G401 (cell line): Measurements from ENCODE around the gene IL4R. TPM values are rescaled to one million over a fixed set of nuclear protein-coding genes. Genes with fewer than 3 reads are reported as not detected.
A peak's percentile ranks its signal among the peaks of the same experiment; 100 is the strongest.

ENCODE experiments used
- DNase-seq: peaks from one replicate; pipeline ENCODE4 v3.0.0-alpha.2; 2015; ENCODE audit warnings: low spot score
- in situ Hi-C: cut with HindIII; loops from 2 replicates; pipeline ENCODE4 v1.10.0; 2016; ENCODE audit warnings: low sequenced_read_pairs, mixed read lengths
- total RNA-seq: library from RNA; depleted of rRNA; stranded (reverse); fragments of >200 nt; shearing (Covaris generic); gene quantifications from 2 replicates; pipeline ENCODE4 v1.2.3, GENCODE V29; 2014

The IL4R gene
- total RNA-seq, 1 experiment from 2014 or later: 22.7 TPM

DNA sequence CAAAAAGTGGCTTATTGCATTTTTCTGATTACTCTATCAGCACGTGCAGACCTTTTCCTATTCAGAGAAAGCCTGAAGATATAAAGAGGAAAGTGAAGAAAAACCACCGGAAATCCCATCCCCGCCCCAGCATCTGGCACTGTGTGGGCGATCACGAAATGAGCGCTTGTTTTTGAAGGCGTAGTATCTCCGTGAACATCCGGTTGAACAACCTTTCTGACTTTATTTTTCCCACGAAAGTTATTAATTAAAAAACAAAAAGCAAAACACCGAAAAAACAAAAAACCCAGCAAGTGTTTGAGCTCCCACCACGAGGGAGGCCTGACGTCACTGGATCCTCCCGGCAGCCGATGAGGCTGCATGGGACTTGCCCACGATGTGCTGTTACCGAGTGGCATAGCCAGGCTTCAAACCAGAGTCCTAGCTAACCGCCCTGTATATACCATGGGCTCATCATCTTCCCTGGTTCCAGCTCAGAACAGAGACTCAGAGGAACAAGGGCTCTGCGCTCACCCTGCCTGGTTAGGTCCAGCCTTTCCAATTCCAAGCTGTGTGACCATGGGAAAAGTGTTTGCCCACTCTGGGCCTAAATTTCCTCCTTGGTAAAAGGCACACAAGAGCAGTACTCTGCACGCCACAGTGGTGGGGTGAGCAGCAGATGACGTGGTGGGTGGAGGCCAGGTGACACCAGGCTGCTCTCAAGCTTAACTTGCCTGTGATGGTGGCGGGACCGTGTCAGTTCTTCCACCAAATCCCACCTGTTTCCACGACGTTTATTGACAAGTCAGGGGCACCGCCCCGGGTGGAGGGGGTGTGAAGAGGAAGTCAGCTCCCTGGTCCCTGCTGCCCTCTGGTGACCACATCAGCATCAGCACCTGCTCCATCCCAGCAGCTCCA is 53.9 kb downstream of the IL4R start:
- peak; percentile 56 for DNase-seq
- in situ Hi-C loops: no loop called here

DNA sequence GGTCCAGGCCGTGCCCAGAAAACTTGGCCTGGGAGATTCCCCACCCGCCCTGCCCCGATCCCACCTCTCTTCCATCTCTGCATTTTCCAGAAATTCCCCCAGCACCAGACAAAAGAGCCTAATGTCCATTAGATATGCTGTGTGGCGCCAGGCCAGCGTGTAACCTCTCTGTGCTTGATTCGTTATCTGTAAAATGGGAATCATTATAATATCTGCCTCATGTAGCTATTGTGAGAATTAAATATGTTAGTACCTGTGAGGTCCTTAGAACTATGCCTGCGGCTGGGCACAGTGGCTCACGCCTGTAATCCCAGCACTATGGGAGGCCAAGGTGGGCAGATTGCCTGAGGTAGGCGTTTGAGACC is 54.6 kb downstream of the IL4R start:
- in situ Hi-C loops: no loop called here
- DNase-seq: no peak

DNA sequence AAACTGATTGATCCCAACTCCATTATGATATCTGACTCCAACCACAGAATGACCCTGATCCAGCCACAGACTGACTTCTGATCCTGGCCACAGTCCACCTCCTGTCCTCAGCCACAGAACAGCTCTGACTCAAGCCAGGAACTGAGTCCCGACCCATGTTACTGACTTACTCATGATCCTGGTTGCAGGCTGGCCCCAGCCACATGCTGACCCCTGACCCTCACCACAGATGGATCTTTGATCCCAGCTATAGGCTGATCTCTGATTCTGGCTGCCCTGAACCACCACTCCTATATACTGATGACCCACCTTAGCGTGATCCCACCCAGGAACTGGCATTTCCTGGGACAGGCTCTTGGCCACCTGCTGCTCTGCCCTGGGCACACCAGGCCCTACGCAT is 56.0 kb downstream of the IL4R start:
- in situ Hi-C loops: no loop called here
- no peak for DNase-seq

DNA sequence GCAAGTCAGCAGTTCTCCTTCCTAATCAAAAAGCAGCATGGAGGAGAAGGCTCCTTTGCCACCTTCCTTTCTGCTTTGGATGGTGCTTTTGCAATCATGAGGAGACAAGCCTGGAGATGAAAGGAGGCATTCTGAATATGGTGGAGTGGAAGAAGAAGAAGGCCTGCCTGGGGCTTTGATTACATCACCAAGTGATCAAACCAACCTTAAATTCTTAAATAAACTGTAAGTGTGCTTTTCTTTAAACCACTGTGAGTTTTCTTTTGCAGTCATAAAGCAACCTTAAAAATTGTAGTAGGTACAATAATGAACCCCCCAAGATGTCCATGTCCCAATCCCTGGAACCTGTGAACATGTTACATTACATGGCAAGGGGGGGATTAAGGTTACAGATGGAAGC is 56.5 kb downstream of the IL4R start:
- no peak for DNase-seq
- in situ Hi-C loops: no loop called here

DNA sequence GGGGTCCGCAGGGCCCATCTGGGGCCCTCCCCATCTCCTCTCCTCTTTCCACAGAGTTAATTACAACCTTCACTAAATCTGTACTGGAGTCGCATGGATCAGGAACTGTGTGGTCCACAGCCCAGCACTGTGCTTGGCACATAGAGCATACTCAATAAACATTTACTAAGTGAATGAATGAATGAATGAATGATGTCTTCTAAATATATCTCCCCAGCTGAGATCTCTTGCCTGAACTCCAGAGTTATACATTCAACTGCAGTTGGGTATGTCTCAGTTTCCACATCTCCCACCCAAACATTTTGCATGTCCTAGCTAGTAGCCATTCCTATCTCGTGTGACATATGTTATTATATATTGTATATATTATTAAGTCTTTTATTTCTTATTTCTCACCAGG is 59.5 kb downstream of the IL4R start:
- in situ Hi-C loops: no loop called here
- no peak for DNase-seq

DNA sequence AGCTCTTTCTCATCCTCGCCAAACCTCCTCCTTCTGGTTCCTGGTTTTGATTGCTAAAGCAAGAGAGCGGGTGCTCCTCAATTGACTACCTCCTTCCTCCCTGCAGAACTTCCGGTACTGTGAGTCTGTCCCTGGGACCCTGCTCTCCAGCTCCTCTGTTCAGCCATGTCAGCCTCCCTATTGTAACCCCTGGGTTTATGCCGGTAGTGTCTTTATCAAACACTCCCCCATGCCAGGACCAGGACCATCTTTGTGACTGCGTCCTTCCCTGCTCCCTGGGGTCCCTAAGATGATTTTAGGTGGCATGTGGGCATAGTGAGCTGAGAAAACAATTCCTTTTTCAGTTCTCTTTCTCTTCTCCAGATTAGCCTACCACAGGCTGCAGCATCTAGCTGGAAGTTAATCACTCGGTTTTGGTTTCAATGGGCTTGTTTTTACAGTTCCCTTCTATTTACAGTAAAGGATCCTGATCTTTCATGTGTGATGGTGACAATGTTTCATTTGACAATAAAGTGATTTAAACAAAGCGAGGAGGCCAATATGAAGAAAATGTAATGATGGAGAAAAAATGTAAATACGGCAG is 60.5 kb downstream of the IL4R start:
- in situ Hi-C loops: no loop called here
- no peak for DNase-seq

DNA sequence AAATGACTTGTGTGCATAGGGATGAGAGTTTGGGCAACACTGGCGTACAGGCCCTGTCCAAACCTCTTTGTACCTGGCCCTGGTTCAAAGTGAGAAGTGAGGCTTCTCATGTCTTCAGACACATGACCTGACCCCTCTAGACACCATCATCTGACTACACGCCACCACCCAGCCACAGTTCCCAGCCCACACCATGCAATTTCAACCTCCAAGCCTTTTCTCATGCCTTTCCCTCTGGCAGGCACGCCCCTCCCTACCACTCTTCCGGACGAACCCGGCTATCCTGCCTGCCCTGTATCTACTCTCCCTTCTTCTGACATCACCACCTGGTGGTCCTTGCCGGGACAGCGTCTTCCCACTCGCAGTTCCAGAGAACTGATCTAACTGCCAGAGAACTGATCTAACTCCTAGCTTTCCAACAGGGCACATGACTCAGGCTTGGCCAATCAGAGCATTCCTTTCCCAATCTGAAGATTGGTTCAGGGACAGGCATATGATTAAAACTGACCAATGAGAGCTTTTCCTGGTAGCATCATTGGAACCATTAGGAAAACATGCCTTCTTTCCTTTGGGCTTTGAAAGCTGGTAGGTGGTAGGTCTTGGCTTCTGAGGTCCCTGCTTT is 61.1 kb downstream of the IL4R start:
- peak; percentile 53 for DNase-seq

DNA sequence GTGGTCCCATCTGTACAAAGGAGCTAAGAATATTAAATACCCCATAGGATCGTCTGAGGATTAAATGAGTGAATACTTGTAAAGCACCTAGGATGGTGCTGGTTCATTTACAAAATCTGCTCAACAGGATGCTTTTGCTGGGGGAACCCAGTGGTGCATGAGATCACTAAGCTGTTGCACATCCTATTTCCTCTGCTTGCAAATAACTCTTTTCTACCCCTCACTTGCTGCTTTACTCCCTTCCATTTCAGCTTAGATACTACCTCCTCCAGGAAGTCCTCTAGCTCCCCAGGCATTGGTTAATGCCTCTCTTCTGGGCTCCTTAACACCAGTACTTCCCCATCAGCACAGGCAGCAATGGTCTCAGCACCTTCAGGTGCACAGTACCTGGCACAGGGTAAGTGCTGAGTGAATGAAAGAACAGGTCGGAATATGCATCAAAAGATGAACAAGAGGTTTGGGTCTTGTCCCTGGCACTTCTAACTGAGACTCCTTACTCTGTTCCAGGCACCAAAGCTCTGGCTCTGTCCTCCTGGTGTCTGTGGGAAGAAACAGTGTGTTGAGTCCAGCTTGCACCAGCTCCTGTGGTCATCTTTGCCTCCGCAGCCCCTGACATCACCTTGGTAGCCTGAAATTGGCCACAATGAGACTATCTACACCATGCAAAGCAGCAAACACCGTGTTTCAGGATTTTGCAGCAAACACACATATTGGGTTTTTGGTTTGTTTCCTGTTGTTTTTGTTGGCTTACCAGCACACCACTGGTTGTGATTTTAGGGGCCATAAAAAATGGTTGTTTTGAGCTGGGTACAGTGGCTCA is 64.1 kb downstream of the IL4R start:
- DNase-seq: no peak
- in situ Hi-C loops: no loop called here

More for the DNA sequence above, 61.1 kb downstream of the IL4R start:
- in situ Hi-C loops: no loop called here

DNA sequence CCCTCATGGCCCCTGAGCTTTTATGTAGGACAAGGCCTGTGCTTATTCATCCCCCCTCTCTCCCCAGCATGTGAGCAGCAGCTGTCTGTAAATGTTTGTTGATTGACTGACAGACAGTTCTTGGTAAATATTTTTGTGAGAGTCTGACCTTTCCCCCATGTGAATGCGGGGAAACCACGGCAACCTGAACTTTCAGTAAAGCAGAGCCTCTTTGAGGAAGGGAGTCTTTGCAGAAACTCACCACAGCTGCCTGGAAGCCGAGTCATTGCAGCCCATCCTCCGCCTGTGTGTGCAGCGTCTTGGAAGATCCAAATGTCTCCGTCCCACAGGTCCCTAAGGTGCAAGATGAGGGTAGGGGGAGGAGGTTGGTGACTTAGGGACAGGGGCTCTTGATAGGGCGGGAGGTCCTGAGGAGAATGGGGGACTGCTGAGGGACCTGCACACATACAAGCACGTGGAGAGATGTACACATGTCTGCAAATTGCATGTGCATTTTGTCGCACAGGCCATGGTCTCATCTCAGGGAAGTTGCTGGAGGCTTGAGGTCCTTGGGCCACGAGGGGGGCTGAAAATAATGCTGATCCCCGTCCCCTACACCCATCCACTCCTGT is 65.2 kb downstream of the IL4R start:
- in situ Hi-C loops: no loop called here
- no peak for DNase-seq

DNA sequence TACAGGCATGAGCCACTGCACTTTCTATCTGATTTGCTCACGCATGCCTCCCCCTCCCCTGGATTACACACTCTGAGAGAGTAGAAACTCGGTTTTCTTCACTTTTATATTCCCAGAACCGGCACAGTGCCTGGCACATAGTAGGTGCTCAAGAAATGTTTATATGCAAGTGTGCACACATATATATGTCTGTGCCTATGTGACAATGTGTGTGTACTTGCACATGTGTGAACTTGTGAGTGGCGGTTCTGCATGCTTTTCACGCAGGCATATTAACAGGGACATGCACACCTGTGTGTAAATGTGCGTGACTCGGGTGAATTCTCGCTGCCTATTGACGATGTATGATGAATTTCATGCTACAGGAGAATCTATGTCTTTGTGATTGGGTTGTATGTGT is 66.1 kb downstream of the IL4R start:
- in situ Hi-C loops: no loop called here
- DNase-seq: no peak

DNA sequence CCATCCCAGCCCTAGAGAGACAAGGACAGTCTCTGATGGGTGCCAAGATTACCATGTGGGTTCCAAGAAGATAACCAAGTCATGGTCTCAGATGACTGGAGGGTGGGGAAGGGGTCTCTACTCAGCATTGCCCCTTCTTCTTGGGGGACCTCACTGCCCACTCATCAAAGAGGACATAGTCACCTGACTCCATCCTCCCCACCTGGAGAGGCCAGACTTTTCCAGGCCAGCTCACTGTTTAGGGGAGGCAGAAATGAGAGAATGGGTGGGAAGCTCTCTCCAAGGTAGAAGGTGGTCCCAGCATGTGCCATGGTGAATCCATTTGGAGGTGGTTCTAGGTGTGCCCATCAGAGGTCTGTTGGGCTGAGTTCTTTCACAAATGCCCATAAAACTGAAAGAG is 67.5 kb downstream of the IL4R start:
- in situ Hi-C loops: no loop called here
- DNase-seq: no peak

DNA sequence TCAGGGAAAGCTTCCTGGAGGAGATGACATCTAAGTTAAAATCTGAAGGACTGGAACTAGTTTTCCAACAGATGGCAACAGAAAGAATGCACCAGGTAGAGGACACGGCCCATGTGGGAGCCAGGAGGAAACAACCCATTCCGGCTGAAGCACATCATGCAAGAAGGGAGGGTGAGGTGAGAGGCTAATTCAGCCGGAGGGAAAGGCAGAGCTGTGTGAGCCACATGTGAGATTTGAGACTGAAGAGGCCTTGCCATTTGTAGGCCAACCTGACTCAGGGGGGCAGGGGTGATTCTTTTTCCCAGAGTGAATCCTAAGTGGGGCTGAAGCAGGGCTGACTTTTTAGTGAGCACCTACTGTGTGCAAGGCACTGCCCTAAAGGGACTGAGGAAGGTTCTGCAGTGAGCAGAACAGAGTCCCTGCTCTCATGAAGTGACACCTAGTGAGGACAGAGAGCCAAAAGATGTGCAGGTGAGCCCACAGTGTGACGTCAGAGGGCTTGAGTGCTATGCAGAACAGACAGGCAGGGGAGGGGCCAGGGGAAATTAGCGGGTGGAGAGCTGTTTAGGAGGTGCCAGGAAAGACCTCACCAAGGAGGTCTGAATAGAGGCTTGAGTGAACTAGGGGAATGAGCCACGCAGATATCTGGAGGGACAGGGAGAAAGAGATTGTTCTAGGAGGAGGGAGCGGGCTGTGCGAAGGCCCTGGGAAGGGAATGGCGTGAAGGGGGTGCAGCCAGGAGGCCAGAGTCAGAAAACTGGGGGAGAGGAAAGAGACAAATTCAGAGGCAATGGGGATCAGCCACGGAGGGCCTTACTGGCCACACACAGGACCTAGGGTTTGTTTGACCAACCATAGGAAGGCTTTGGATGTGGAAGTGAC is 68.4 kb downstream of the IL4R start:
- no peak for DNase-seq
- in situ Hi-C loops: no loop called here

DNA sequence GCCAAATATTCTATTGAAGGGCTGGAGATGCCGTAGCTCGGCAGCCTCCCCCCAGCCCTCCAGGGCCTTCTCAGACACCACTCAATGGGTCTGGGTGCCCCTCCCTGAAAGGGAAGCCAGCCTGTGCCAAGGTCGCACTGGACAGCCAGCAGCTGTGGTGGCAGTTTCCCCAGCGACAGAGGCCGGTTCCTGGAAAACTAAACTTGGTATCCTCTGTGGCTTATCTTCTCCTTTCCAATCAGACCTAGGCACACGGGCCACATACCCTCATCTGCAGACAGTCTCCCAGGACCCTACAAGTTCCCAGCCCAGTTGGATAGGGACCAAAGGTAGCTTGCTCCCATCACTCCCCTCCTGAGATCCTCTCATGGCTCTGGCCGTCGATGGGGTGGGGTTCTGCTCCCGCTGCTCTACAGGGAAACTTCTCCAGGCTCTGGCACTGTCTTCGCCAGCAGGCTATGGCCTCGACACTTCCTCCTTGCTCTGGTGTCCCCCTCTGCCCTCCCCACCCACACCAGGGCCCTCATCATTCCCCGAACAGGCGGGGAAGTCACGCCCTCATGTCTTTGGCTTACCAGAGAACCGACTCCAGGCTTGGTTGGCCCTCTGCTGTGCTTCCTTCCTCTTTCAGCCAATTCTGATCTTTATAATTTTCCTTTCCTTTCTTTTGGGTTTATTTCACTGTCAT is 69.9 kb downstream of the IL4R start:
- no peak for DNase-seq
- in situ Hi-C loops: no loop called here

DNA sequence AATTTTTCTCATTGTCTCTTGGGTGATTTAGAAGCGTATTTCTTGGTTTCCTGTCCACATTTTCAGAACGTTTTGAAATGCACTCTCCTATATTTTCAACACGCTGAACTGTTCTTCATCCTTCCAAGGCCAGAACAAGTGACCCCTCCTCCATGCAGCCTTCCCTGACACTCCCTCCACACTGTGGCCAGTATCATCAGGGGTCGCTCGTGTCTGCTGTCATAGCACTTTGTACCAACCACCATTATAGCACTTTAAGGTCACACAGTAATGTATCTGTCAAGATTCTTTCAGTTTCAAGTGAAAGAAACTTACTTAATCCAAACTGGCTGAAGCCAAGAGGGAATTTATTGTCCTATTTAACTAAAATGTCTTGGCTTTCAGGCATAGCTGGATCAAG is 70.7 kb downstream of the IL4R start:
- DNase-seq: no peak
- in situ Hi-C loops: no loop called here

DNA sequence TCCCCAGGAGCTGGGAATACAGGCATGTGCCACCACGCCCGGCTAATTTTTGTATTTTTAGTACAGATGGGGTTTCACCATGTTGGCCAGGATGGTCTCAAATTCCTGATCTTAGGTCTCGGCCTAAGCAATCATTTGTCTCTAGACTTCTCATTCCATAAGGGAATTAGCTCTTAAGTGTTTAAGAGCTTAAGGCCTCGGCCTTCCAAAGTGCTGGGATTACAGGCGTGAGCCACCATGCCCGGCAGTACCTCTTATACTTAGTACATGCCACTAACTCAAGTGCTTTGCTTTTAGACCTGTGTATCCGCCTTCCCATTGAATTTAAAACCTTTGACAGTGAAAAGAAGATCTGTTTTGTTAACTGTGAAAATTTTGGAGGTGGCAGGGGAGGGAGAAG is 71.6 kb downstream of the IL4R start:
- in situ Hi-C loops: no loop called here
- no peak for DNase-seq

DNA sequence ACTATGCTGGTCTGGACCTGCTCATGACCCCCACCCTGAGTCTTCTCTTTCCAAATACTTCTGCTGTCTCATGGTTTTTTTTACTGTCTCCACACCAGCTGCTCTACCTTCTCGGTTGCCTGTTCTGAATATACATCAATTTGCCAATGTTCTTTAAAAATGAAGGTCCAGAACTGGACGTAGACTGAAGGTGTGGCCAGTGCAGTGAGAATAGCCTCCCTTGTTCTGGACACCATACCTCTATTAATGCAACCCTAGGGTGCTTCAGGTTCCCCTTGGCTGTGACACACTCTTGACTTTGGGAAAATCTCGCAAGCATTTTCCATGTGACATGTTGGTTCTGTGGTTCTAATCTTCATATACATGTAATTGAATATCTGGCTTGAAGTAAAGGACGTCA is 72.9 kb downstream of the IL4R start:
- DNase-seq: no peak
- in situ Hi-C loops: no loop called here

DNA sequence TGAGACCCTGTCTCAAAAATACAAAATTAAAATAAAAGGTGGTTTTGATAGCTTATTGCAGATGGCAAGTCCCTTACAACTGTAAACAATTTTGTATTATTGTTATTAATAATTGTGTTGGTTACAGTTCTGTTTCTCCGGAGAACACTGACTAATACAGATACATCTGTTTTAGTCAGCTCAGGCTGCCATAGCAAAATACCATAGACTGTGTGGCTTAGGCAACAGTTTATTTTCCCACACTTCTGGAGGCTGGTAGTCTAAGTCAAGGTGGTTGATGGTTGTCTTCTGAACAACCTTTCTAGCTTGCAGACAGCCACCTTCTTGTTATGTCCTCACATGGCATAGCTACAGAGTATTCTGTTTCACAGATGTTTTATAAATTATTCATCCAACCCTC is 74.0 kb downstream of the IL4R start:
- in situ Hi-C loops: no loop called here
- DNase-seq: no peak
